ENCODE results near the gene ARL17B.
A peak's percentile ranks its signal among the peaks of the same experiment; 100 is the strongest.
"Not testable (repeated sequence)": the region's sequence is repeated elsewhere in the genome, so short reads cannot be mapped to it uniquely, and the experiment has no call there.

Gene ARL17B

DNA sequence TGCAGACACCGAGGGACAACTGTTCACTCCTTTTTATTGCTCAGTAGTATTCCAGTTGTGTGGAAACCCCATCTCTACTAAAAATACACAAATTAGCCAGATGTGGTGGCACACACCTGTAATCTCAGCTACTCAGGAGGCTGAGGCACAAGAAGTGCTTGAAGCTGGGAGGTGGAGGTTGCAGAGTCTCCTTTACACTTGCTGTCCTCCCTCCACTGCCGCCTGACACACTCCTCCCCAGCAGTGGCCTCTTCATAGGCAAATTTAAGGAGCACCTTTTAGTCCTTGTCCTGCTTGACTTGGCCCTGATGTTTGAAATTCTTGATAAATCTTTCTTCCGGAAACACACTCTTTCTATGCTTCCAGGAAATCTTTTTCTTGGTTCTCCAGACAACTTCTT, 112.4 kb downstream of the ARL17B start:
- not testable (repeated sequence) for H3F3A ChIP-seq (ENCODE audit: insufficient read depth); H3K27me3 ChIP-seq (ENCODE audit: low read length); H3K9me3 ChIP-seq (ENCODE audit: insufficient read depth, low read length); H3K4me3 ChIP-seq (ENCODE audit: insufficient read depth, low read length, poor library complexity, severe bottlenecking); H3K79me2 ChIP-seq (ENCODE audit: insufficient read depth, low read length); H3K9me2 ChIP-seq (replicated peaks; ENCODE audit: insufficient read depth, low read length); H3K4me2 ChIP-seq (ENCODE audit: low read depth, low read length, poor library complexity, severe bottlenecking); H4K20me1 ChIP-seq (ENCODE audit: low read depth, low read length); H3K27ac ChIP-seq (ENCODE audit: low read depth, low read length); H3K36me3 ChIP-seq (ENCODE audit: low read length); H2AFZ ChIP-seq (ENCODE audit: low read depth, low read length, severe bottlenecking); H3K9ac ChIP-seq (ENCODE audit: low read length)

DNA sequence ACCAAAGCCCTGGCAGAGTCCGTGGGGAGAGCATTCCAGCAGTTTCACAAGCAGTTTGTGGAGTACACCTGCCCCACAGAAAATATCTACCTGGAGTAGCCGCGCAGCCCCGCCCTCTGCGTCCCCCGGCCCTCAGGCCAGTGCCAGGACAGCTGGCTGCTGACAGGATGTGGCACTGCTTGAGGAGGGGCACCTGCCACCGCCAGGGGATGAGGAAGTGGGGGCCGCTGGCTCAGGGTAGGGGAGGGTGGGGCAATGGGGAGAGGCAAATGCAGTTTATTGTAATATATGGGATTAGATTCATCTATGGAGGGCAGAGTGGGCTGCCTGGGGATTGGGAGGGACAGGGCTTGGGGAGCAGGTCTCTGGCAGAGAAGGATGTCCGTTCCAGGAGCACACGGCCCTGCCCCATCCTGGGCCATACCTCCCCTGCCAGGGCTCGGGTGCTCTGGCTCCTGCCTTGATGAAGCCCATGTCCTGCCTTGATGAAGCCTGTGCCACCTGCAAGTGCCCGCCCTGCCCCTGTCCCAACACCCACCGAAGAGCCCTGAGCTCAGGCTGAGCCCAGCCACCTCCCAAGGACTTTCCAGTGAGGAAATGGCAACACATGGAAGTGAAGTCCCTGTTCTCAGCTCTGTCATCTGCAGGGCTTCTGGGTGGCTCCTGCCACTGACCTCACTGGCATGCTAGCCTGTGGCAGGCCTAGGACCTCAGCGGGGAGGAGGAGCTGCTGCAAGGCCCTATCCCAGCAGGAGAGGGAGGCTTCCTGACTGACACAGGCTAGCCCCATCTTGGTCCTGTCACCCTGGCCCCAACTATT, 116.4 kb downstream of the ARL17B start:
- not testable (repeated sequence) for H3K9me2 ChIP-seq (replicated peaks; ENCODE audit: insufficient read depth, low read length); H3K27me3 ChIP-seq (ENCODE audit: low read length); H4K20me1 ChIP-seq (ENCODE audit: low read depth, low read length); H3K27ac ChIP-seq (ENCODE audit: low read depth, low read length); H3K36me3 ChIP-seq (ENCODE audit: low read length); H3K9me3 ChIP-seq (ENCODE audit: insufficient read depth, low read length); H3F3A ChIP-seq (ENCODE audit: insufficient read depth); H3K79me2 ChIP-seq (ENCODE audit: insufficient read depth, low read length); H3K4me2 ChIP-seq (ENCODE audit: low read depth, low read length, poor library complexity, severe bottlenecking); H2AFZ ChIP-seq (ENCODE audit: low read depth, low read length, severe bottlenecking); H3K4me3 ChIP-seq (ENCODE audit: insufficient read depth, low read length, poor library complexity, severe bottlenecking); H3K9ac ChIP-seq (ENCODE audit: low read length)

- H3K9me2 ChIP-seq (replicated peaks; ENCODE audit: insufficient read depth, low read length); H3K79me2 ChIP-seq (ENCODE audit: insufficient read depth, low read length); H3K4me3 ChIP-seq (ENCODE audit: insufficient read depth, low read length, poor library complexity, severe bottlenecking); H3K9ac ChIP-seq (ENCODE audit: low read length); H3K27ac ChIP-seq (ENCODE audit: low read depth, low read length); H3K27me3 ChIP-seq (ENCODE audit: low read length); H3F3A ChIP-seq (ENCODE audit: insufficient read depth); H3K4me2 ChIP-seq (ENCODE audit: low read depth, low read length, poor library complexity, severe bottlenecking); H2AFZ ChIP-seq (ENCODE audit: low read depth, low read length, severe bottlenecking); H3K36me3 ChIP-seq (ENCODE audit: low read length); H4K20me1 ChIP-seq (ENCODE audit: low read depth, low read length); H3K9me3 ChIP-seq (ENCODE audit: insufficient read depth, low read length): not testable (repeated sequence)
Measured at GRCh38 chr17:46244339-46244913, 117.1 kb downstream of the ARL17B start.

GRCh38 chr17:46243928-46244327, 117.6 kb downstream of the ARL17B start:
- H3K4me2 ChIP-seq (ENCODE audit: low read depth, low read length, poor library complexity, severe bottlenecking); H3K9me3 ChIP-seq (ENCODE audit: insufficient read depth, low read length); H2AFZ ChIP-seq (ENCODE audit: low read depth, low read length, severe bottlenecking); H4K20me1 ChIP-seq (ENCODE audit: low read depth, low read length); H3K4me3 ChIP-seq (ENCODE audit: insufficient read depth, low read length, poor library complexity, severe bottlenecking); H3K27ac ChIP-seq (ENCODE audit: low read depth, low read length); H3K79me2 ChIP-seq (ENCODE audit: insufficient read depth, low read length); H3K27me3 ChIP-seq (ENCODE audit: low read length); H3F3A ChIP-seq (ENCODE audit: insufficient read depth); H3K9me2 ChIP-seq (replicated peaks; ENCODE audit: insufficient read depth, low read length); H3K9ac ChIP-seq (ENCODE audit: low read length); H3K36me3 ChIP-seq (ENCODE audit: low read length): not testable (repeated sequence)

- not testable (repeated sequence) for H3K4me3 ChIP-seq (ENCODE audit: insufficient read depth, low read length, poor library complexity, severe bottlenecking); H3K79me2 ChIP-seq (ENCODE audit: insufficient read depth, low read length); H2AFZ ChIP-seq (ENCODE audit: low read depth, low read length, severe bottlenecking); H3K27ac ChIP-seq (ENCODE audit: low read depth, low read length); H4K20me1 ChIP-seq (ENCODE audit: low read depth, low read length); H3K36me3 ChIP-seq (ENCODE audit: low read length); H3K9ac ChIP-seq (ENCODE audit: low read length); H3K27me3 ChIP-seq (ENCODE audit: low read length); H3K9me2 ChIP-seq (replicated peaks; ENCODE audit: insufficient read depth, low read length); H3K4me2 ChIP-seq (ENCODE audit: low read depth, low read length, poor library complexity, severe bottlenecking); H3K9me3 ChIP-seq (ENCODE audit: insufficient read depth, low read length); H3F3A ChIP-seq (ENCODE audit: insufficient read depth)
Measured at GRCh38 chr17:46243505-46243904, 118.1 kb downstream of the ARL17B start.

DNA sequence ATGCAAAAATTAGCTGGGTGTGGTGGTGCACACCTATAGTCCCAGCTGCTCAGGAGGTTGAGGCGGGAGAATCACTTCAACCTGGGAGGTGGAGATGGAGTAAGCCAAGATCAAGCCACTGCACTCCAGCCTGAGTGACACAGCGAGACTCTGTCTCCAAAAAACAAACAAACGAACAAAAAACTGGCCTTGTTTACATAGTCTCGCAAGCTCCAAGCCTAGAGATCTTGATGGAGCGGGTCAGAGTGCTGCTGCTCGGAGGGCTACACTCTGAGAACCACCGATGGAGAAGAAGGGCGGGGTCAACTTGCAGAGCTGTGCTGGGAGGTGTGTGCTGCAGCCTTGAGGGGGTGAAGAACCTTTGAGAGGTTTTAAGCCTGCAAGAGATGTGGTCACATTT, 130.2 kb downstream of the ARL17B start:
- not testable (repeated sequence) for H3F3A ChIP-seq (ENCODE audit: insufficient read depth); H3K36me3 ChIP-seq (ENCODE audit: low read length); H2AFZ ChIP-seq (ENCODE audit: low read depth, low read length, severe bottlenecking); H3K4me3 ChIP-seq (ENCODE audit: insufficient read depth, low read length, poor library complexity, severe bottlenecking); H3K4me2 ChIP-seq (ENCODE audit: low read depth, low read length, poor library complexity, severe bottlenecking); H3K9me2 ChIP-seq (replicated peaks; ENCODE audit: insufficient read depth, low read length); H3K79me2 ChIP-seq (ENCODE audit: insufficient read depth, low read length); H3K9me3 ChIP-seq (ENCODE audit: insufficient read depth, low read length); H3K27ac ChIP-seq (ENCODE audit: low read depth, low read length); H3K27me3 ChIP-seq (ENCODE audit: low read length); H4K20me1 ChIP-seq (ENCODE audit: low read depth, low read length); H3K9ac ChIP-seq (ENCODE audit: low read length)

DNA sequence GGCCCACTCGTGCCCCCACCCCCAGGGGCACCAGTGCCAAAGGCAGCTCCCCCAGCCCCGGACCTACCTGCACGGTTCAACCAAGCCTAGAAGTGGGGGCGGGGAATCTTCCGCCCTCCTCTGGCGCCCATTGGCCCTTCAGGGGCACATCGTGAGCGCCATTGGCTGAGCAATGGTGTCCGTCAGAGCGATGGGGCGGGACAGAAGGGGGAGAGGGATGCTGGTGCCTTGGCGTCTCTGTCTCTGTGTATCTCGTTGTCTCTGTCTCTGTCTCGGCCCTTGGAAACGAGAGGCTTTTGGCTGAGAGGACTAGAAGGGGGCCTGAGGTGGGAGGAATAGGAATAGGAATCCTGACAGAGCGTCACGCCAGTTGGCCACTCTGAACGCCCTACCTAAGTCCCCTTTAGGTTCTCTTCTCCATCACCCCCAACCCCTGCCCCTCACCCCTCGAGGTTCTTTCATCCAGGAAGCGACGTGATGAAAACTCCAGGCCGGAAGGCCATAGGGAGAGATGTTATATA, 136.2 kb downstream of the ARL17B start:
- Histone ChIP-seq H3K4me3 (ENCODE audit: insufficient read depth, low read length, poor library complexity, severe bottlenecking) (peak overlapping the region; percentile 59), H2AFZ (ENCODE audit: low read depth, low read length, severe bottlenecking) (peak overlapping the region; percentile 48), H3K9ac (ENCODE audit: low read length) (peak overlapping the region; percentile 58), H3K4me2 (ENCODE audit: low read depth, low read length, poor library complexity, severe bottlenecking) (peak overlapping the region; percentile 80)
- not testable (repeated sequence) for H4K20me1 ChIP-seq (ENCODE audit: low read depth, low read length); H3K9me3 ChIP-seq (ENCODE audit: insufficient read depth, low read length); H3K27ac ChIP-seq (ENCODE audit: low read depth, low read length); H3K79me2 ChIP-seq (ENCODE audit: insufficient read depth, low read length); H3K36me3 ChIP-seq (ENCODE audit: low read length); H3K9me2 ChIP-seq (replicated peaks; ENCODE audit: insufficient read depth, low read length); H3F3A ChIP-seq (ENCODE audit: insufficient read depth); H3K27me3 ChIP-seq (ENCODE audit: low read length)

- H3K27me3 ChIP-seq (ENCODE audit: low read length); H4K20me1 ChIP-seq (ENCODE audit: low read depth, low read length); H3K79me2 ChIP-seq (ENCODE audit: insufficient read depth, low read length); H3K27ac ChIP-seq (ENCODE audit: low read depth, low read length); H3K9me2 ChIP-seq (replicated peaks; ENCODE audit: insufficient read depth, low read length); H3K36me3 ChIP-seq (ENCODE audit: low read length); H3F3A ChIP-seq (ENCODE audit: insufficient read depth); H3K9me3 ChIP-seq (ENCODE audit: insufficient read depth, low read length): not testable (repeated sequence)
- H3K9ac ChIP-seq (ENCODE audit: low read length): peak overlapping the region; percentile 58
- peak overlapping the region; percentile 59 for H3K4me3 ChIP-seq (ENCODE audit: insufficient read depth, low read length, poor library complexity, severe bottlenecking)
- H2AFZ ChIP-seq (ENCODE audit: low read depth, low read length, severe bottlenecking): peak overlapping the region; percentile 32
- H3K4me2 ChIP-seq (ENCODE audit: low read depth, low read length, poor library complexity, severe bottlenecking): peak overlapping the region; percentile 80
Measured at GRCh38 chr17:46224864-46225263, 136.7 kb downstream of the ARL17B start.

All from SU-DHL-6 (cell line).